ENCODE results near the gene REXO5. TPM values are rescaled to one million over a fixed set of nuclear protein-coding genes. Genes with fewer than 3 reads are reported as not detected.

REXO5 gene
- total RNA-seq, 1 donor from 2014 or later: 0.44 TPM

- peaks cover 7% of the 10 kb centered on the region for H3K4me1 Mint-ChIP-seq
- H3K27me3 Mint-ChIP-seq: no peaks in the 10 kb centered on the region
- no peak overlapping the region for H3K4me3 Mint-ChIP-seq
- no peaks in the 10 kb centered on the region for H3K9me3 Mint-ChIP-seq
- DNase-seq (no peak), ATAC-seq (ENCODE audit: low read depth) (no peak)
- H3K36me3 Mint-ChIP-seq (ENCODE audit: low read depth): no peaks in the 10 kb centered on the region
- ChIA-PET CTCF (no interaction called here), POLR2A (no interaction called here)
- H3K27ac Mint-ChIP-seq: no peak overlapping the region
- no peak for TF ChIP-seq CTCF (IDR thresholded peaks at IDR 0.05)
- intact Hi-C loops (cut with micrococcal nuclease): no loop called here
Measured at GRCh38 chr16:20821682-20822081, 15.4 kb downstream of the REXO5 start.

GRCh38 chr16:20822521-20823325 is 16.4 kb downstream of the REXO5 start:
- no peaks in the 10 kb centered on the region for H3K27me3 Mint-ChIP-seq
- peaks cover 7% of the 10 kb centered on the region for H3K4me1 Mint-ChIP-seq
- H3K36me3 Mint-ChIP-seq (ENCODE audit: low read depth): no peaks in the 10 kb centered on the region
- DNase-seq (no peak), ATAC-seq (ENCODE audit: low read depth) (no peak)
- intact Hi-C loops (cut with micrococcal nuclease): no loop called here
- H3K9me3 Mint-ChIP-seq: no peaks in the 10 kb centered on the region
- no peak overlapping the region for H3K4me3 Mint-ChIP-seq
- TF ChIP-seq CTCF (IDR thresholded peaks at IDR 0.05): no peak
- H3K27ac Mint-ChIP-seq: no peak overlapping the region
- ChIA-PET CTCF (no interaction called here), POLR2A (no interaction called here)

GRCh38 chr16:20826039-20826566 is 19.8 kb downstream of the REXO5 start:
- ATAC-seq (ENCODE audit: low read depth): no peak
- TF ChIP-seq CTCF (IDR thresholded peaks at IDR 0.05): no peak
- ChIA-PET POLR2A (no interaction called here), CTCF (no interaction called here)
- Mint-ChIP-seq H3K4me1 (peaks cover 7% of the 10 kb centered on the region), H3K36me3 (ENCODE audit: low read depth) (no peaks in the 10 kb centered on the region), H3K9me3 (no peaks in the 10 kb centered on the region), H3K27ac (no peak overlapping the region), H3K4me3 (no peak overlapping the region), H3K27me3 (no peaks in the 10 kb centered on the region)
- no peak for DNase-seq
- intact Hi-C loops (cut with micrococcal nuclease): no loop called here

- H3K4me1 Mint-ChIP-seq: no peaks in the 10 kb centered on the region
Measured at GRCh38 chr16:20829536-20829935, 23.2 kb downstream of the REXO5 start.

More at GRCh38 chr16:20829536-20829935, 23.2 kb downstream of the REXO5 start:
- H3K4me3 Mint-ChIP-seq: no peak overlapping the region
- no peaks in the 10 kb centered on the region for H3K36me3 Mint-ChIP-seq (ENCODE audit: low read depth)
- no peaks in the 10 kb centered on the region for H3K27me3 Mint-ChIP-seq
- POLR2A ChIA-PET: no interaction called here
- CTCF ChIA-PET: no interaction called here
- DNase-seq (no peak), ATAC-seq (ENCODE audit: low read depth) (no peak)
- H3K27ac Mint-ChIP-seq: no peak overlapping the region
- no peak for TF ChIP-seq CTCF (IDR thresholded peaks at IDR 0.05)
- peaks cover 2% of the 10 kb centered on the region for H3K9me3 Mint-ChIP-seq
- intact Hi-C loops (cut with micrococcal nuclease): no loop called here

Measured in activated B cell treated with CpG ODN at 0.5 μM for 24 hours (primary cell).